Myocyte (in vitro differentiated cells): ENCODE measurements around the gene TSPAN5. TPM values are rescaled to one million over a fixed set of nuclear protein-coding genes. Genes with fewer than 3 reads are reported as not detected.
"Not testable (repeated sequence)": the region's sequence is repeated elsewhere in the genome, so short reads cannot be mapped to it uniquely, and the experiment has no call there.

Experiments used
- DNase-seq: peaks from one replicate; pipeline ENCODE4 v3.0.0-alpha.2; 2012; ENCODE audit warnings: low read depth
- polyA plus RNA-seq: library from polyadenylated mRNA; unstranded; fragments of >200 nt; gene quantifications from one replicate; pipeline ENCODE4 v1.2.1, GENCODE V29; 2012; ENCODE audit warnings: missing spikeins
- total RNA-seq: library from RNA; depleted of rRNA; stranded (reverse); fragments of >200 nt; gene quantifications from 2 replicates; pipeline ENCODE4 v1.2.3, GENCODE V29; 2014

The TSPAN5 gene
- 14.1 and 19.7 TPM in 2 replicates for total RNA-seq
- polyA plus RNA-seq, result 13.9 TPM

DNA sequence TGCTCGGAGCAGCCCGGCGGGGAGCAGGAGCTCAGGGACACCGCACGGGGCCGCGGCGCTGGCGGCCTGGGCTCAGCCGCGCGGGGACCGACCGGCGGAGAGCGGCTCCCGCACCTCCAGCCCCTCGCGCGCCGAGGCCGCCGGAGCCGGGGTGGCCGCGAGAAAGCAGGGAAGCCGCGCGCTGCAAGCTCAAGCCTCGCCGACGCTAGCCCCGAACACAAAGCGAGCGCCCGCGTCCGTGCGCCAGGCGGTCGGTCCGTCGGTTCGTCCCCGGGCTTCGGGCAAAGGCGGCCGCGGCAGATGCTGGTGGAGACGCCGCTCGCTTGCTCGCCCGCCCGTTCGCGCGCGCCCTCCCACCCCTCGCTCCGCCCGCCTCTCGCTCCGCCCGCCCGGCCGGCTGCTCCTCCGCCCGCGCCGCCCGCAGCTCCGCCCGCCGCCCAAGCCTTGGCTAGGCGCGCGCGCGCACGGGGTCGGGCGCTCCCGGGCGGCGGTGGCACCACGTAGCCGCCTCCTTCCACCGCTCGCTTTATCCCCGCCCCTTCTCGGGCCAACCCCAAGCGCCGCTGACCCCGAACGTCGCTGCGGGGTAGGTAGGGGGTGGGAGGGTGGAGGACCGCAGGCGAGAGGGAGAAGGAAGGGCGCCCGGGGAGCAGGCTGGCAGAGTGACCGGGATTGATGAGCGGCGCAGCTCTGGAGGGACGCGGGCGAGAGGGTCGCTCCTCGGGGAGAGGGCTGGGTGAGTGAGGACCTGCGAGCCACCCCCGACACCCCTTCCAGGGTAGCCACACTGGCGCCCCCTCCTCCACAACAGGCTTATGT lies at the start of gene TSPAN5:
Gene TSPAN5 (minus strand): TSS at position 325 of the 819 bp plus-strand sequence.
- peak; percentile 90 for DNase-seq

DNA sequence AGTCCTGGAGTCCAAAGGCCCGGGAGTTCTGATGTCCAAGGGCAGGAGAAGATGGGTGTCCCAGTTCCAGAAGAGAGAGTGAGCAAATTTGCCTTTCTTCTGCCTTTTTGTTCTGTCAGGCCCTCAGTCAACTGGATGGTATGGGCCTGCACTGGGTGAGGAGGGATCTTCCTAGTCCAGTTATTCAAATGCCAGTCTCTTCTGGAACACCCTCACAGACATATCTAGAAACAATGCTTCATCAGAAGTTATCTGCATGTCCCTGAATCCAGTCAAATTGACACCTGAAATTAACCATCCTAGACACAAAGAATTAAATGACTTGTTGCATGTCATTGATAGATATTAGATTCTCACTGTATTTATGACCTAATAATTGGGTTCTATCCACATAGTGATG lies 48.5 kb upstream of the TSPAN5 start:
- DNase-seq, result no peak

DNA sequence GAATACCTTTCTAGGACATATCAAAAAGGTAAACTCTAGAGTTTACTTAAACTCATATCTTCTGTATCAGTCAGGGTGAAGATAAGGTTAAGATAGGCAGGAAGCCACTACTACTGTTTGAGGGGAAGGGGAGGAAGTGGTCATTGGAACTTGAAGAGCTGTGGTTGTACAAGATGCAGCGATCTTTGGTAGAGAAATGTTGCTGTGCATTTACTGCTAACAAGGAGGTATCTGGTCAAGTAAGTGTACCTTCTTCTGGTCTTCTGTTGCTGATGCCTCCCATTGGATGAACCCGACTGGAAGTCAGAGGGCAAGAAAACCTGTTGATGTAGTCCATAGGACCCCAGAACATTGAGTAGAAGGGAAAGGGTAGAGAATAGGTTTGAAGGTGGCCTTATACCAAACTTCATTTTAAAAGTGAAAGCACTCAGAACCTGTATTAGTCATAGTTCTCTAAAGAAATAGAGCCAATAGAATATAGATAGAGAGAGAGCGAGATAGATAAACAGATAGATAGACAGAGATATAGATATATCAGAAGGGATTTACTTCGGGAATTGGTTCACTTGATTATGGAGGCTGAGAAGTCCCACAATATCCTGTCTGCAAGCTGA lies 47.9 kb upstream of the TSPAN5 start:
- DNase-seq, result no peak

DNA sequence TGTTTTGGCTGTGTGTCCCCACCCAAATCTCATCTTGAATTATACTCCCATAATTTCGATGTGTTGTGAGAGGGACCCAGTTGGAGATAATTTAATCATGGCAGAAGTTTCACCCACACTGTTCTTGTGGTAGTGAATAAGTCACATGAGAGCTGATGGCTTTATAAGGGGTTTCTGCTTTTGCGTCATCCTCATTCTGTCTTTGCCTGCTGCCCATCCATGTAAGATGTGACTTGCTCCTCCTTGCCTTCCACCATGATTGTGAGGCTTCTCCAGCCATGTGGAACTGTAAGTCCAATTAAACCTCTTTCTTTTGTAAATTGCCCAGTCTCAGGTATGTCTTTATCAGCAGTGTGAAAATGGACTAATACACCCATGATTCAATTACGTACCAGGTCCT lies 47.2 kb upstream of the TSPAN5 start:
- not testable (repeated sequence) for DNase-seq

DNA sequence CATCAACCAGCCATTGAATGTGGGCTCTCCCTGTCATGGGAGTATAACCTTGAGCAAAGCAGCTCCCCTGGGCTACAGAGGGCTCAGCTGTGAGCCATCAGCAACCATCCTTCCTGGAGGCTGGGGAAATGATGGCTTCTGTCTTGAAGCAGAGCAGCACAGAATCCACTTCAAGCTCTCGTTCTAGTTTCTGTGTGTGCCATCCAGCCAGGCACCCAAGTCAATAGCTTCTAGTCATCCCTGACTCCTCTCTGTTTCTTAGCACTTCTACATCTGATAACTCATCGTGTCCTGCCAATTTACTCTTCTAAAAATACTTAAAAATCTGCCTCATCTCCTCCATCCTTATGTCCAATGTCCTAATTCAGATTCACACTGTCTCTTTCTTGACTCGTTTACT lies 42.2 kb upstream of the TSPAN5 start:
- DNase-seq, result no peak

DNA sequence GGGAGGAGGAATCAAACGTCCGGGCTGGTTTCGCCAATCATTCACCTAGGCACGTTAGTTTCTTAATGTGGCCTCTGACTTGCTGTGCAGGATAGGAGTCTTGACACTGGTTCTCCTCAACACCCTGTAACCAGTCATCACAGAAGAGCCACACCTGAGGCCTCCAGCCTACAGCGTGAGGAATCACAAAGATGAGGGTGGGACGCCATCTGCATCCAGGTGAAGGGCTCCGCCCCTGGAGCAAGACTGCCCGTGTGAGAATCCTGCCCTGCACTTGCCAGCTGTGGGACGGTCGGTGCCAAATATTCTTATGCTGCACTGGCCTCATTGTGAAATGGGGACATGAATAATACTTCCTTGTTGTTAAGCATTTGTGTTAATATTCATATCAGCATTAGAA lies 35.7 kb upstream of the TSPAN5 start:
- DNase-seq, result no peak

DNA sequence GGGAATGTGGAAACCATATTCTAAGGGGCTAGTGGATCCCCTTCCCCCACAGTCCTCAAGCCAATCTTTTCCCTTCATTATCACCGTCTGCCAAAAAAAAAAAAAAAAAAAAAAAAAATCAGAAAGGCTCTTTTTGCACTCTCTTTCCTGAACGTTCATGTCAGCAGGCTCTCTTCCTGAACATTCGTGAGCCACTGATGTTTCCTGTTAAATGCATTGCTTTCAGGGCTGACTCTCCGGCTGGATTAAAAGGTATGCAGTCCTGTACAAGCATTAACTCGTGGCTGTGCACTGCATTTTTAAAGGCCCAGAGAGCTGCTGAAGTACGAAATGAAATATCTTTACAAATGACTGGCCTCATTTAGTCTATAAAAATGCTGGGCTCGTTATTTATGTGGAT lies 34.0 kb upstream of the TSPAN5 start:
- DNase-seq, result no peak

DNA sequence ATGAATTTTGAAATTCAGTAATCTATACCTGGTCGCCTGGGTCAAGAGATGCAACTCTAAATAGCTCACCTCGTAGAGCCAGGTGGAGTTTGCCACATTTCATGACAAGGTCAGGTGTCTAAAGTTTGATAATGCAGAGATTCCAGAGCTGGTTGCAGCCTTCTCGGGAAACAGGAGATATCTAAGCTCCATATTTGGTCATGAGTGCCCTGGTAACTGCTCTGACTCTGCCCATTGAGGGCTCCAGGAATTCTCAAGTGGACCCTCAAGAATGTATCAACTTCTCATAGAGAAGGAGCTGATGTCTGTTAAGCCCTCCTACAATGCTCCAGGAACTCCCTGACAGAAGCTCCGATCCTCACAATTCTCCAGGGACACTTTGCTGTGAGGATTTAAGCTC lies 33.2 kb upstream of the TSPAN5 start:
- DNase-seq, result no peak

DNA sequence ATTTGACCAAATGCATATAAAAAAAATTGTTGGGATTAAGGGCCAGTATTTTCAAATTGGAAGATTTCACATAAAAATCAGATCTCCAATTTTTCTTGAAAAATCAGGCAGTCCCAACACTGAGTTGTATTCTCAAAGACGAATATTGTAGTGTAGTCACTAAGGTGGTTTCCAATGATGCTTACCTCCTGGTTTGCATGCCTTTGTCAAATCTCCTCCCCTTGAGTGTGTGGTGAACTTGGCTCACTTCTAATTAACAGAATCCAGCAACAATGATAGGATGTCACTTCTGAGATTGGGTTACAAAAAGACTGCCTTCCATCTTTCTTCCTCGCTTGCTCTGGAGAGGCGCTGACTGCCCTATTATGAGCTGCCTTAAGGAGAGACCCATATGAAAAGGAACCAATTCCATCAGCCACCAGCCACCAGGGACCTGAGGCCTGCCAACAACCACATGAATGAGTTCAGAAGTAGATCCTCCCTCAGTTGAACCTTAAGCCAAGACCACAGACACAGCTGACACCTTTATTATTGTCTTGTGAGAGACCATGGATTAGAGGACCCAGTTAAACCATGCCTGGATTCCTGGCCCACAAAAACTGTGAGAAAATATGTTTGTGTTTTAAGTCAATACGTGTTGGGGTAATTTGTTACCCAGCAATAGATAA lies 31.2 kb upstream of the TSPAN5 start:
- DNase-seq, result peak; percentile 65

DNA sequence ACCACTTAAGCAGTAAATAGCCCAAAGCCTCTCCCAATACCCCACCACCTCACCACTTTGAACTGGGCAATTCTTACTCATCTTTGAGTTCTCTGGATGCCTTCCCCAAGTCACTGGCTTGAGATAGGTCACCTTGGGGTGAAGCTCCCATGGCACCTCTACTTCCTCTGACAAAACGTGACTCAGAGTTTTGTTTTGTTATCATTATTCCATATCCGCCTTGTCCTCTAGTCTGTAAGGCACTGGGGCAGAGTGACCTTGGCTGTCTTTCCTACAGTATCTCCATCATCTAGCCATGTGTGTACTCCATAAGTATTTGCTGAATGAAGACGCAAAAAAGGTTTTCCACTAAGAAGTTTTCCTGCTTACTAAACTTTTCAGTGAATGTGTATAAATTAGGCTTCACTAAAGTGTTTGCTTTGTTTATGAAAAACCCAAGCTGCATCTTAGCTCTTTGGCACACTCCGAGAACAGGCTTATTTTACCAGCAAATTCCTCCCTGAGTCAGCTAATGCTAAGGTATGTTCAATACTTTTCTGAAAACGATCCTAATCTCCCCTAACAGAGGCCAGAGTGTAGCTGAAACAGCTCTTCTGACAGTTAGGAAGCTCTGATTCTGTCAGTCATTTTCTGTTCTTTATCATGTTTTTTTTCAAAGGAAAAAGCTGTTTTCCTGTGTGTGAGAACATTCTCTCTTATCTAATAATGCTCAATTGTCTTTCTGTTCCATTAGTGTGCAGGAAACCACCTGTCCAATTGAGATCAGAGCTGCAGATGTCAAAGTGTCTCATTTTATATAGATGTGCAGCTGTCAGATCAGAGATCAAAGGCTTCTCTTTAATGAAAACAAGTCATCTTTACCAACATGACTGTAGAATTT lies 30.2 kb upstream of the TSPAN5 start:
- peak; percentile 26 for DNase-seq

DNA sequence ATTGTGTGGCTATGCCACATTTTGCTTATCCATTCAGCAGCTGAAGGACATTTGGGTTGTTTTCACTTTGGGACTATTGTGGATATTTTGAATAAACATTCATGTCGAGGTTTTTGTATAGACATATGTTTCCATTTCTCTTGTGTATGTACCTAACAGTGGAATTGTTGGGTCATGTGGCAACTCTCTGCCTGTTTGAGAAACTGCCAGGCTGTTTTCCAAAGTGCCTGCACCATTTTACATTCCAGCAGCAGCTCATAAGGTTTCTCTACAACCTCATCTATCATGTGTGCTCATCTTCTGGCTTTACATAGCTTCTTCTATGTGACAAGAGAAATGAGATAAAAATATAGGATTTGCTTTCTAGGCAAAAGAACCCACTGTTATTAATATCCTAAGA lies 29.5 kb upstream of the TSPAN5 start:
- DNase-seq, result no peak

DNA sequence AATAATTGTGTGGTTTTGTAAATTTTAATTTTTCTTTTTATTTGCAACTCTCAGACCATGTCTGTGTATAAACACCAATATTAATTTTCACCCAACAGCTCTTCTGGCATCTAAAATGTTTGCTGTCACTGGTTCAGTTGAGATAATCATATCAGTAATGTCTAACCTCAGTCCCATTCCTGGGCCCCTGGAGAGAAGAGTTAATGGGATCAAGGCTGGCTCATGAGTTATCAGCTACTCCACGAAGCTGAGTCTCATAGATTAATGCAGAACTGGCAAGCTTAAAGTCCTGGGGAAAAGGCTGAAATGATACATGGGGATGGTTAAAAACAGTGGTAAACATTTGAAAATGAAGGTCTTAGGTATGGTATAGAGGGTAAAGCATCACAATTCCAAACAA lies 28.4 kb upstream of the TSPAN5 start:
- no peak for DNase-seq

DNA sequence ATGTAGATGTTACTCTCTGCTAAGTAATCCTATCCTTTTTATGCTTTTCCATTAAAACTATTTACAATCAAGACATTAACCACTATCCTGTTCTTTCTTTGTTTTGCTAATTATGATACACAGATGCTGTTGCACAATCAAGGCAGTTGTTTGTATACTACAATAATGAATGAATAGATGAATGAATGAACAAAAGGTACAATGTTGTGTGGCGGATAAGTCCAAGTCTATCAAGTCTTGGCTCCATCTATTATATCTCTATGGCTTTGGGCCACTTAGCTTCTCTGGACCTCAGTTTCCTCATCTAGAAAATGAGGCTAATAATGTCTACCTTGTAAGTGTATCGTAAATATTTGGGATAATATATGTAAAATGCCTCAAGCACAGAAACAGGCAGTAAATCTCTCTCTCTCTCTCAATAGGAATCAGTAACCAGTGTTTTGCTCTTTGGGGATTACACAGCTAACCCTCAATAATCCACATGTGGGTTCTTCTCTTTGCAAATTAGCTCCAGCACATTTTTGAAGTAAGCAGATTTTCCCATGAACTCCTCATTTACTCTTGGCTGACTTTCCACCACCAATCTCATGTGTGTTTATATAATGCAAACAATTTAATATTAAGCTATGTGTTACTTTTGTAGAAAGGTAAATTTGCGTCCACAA lies 27.8 kb upstream of the TSPAN5 start:
- no peak for DNase-seq

DNA sequence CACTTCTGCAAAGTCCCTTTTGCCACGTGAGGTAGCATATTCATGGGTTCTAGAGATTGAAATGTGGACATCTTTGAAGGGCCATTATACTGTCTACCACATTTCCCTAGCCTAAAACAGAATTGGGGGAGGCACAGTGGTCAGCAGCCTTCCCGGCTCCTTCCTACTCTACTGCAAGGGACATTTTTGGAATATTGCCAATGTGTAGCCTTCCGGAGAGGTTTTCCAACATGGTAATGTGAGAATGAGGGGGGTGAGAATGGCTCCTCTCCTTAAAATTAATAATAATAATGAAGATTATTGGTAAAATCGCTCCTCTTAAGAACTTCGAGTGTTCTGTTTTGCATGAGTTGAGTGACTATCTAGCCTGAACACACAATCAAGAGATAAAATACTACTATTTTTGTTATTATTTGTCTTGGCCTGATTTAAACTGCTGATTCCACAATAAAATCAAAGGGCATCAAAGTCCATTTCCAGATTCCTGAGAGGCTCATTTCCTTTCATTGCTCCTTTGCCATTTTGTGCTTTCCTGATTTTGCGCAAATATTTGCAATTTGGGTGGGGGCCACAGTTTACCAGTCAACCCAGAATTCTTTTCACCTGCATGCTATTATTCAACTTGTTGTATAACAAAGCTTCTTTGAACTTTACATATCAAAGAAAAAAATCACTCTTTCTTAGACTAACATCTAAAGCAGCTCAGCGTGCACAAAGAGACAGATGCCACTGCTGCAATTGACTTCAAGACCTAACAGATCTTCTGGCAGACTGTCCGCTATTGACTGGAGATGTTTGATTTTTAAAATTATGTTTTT lies 27.0 kb upstream of the TSPAN5 start:
- no peak for DNase-seq

DNA sequence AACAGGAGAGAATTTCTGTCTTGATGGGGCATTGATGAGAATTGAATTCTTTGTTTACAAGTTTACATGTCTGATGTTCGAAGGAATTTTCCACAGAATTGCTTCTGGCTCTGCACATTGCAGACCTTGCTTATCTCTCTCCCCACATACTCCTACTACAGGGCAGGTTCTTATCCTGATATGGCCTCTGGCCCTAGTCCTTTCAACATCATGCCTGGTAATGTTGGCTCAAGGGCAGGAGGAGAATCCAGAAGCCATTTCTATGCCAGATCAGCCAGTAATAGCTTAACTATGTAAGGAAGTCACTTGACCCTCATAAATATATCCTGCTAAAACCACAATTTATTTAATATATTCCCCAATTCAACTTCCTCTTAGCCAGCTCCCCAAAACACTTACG lies 24.3 kb upstream of the TSPAN5 start:
- peak; percentile 10 for DNase-seq

DNA sequence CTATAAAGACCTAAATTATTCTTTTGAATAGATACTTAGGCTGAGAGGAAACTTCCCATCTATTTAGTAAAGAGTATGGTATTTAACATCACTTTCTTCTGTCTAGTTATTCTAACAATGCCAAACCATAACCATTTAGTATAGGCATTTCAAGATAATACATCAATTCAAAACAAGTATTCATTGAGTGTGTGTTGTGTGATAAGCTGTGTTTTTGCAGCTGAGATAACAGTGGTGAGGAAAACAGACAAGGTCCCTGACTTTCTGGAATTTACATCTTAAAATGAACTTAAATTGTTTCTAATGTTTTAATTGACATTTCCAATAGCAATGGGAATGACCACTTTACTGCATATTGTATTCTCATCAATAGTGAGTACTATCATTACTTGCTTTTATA lies 22.4 kb upstream of the TSPAN5 start:
- DNase-seq, result no peak

DNA sequence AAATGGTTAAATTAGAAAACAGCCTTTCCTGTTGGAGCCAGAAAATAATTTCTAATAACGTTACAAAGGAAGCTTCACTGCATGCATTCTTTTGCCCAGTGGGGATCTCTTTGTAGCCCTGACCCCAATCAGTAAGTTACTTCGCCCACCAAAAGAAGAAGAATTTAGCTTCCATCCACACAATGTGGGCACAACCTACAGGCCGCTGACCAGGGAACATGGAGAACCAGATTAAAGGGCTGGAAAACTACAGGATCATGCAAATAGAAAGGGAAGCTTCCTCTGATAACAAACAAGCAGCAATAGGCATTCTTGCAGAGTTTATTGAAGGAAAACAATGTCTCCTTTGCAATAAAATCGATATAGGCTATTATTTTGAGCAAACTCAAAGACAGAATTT lies 21.3 kb upstream of the TSPAN5 start:
- DNase-seq, result no peak

DNA sequence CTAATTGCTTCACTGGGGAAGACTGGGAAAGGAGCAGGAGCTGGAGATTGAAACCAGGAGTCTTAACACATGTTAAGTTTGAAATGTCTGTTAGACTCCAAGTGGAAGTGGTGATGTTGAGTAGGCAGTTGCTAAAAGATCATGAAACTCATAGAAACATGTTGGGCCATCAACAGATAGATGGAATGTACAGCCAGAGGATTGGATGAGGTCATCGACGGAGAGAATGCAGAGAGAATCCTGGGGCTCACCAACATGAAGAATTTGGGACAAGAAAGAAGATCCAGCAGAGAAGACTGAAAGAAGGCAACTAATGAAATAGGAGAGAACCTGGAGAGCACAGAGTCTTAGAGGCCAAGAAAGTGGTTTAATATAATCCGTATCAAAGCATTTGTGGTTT lies 19.4 kb upstream of the TSPAN5 start:
- DNase-seq, result no peak

DNA sequence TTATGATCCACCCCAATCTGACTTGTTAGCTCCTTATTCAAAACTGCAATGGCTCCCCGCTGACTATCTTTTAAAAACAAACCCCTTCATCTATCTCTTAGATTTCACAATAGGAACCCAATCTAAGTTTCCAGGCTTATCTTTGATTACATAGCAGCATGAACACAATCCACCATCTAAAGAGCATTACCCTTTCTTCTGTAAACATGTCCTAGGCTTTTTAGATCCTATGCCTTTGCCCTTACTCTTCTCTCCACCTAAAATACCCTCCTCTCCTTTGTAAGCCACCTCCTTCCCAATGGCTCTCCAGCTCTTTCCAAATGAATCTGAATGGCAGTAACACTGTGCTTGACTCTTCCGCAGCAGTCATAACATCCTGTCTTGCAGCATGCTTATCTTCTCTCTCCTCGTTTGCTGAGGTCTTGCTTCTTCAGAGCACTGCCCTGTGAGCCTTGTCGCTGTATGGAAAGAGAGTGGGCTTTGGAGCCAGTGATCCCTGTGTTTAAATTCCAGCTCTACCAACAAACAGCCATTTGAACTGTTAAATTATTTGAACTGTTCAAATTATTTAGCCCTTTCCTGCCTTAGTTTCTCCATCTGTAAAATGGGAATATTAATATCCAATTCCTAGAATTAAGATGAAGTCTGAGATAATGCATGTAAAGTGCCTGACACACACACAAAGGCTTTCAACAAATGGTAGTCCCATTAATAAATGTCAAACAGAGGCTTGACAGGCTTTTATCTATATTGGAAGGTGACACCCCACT lies 16.2 kb upstream of the TSPAN5 start:
- DNase-seq, result no peak
